Brain microvascular endothelial cell (primary cell): ENCODE data around the gene MAP7D2.
A peak's percentile ranks its signal among the peaks of the same experiment; 100 is the strongest.
"Not testable (repeated sequence)": the region's sequence is repeated elsewhere in the genome, so short reads cannot be mapped to it uniquely, and the experiment has no call there.

Experiments used
- DNase-seq: peaks from one replicate; pipeline ENCODE4 v3.0.0-alpha.2; 2020
- H3K27ac ChIP-seq: fragments of 250-450 bp; sonication (Bioruptor Pico); 2 replicates; pipeline ENCODE4 v1.5.1; 2020; ENCODE audit warnings: mild to moderate bottlenecking, moderate library complexity
- H3K27me3 ChIP-seq: fragments of 250-450 bp; sonication (Bioruptor Pico); replicated peaks from 2 replicates; pipeline ENCODE4 v1.5.1; 2020; ENCODE audit warnings: mild to moderate bottlenecking
- H3K36me3 ChIP-seq: fragments of 250-450 bp; sonication (Bioruptor Pico); replicated peaks from 2 replicates; pipeline ENCODE4 v1.5.1; 2020; ENCODE audit warnings: mild to moderate bottlenecking
- H3K4me3 ChIP-seq: 2 replicates; pipeline ENCODE4 v1.5.1; 2011; ENCODE audit warnings: low read depth, mild to moderate bottlenecking, control low read depth, low read length, moderate library complexity
- CTCF ChIP-seq: IDR thresholded peaks from 2 replicates; pipeline ENCODE4 v1.5.1; 2011; ENCODE audit warnings: low read depth, mild to moderate bottlenecking, moderate library complexity, low read length, control low read depth, inconsistent platforms; ENCODE audit errors: missing control alignments
- in situ Hi-C: cut with HindIII; loops from 2 replicates; pipeline ENCODE4 v1.10.0; 2017; ENCODE audit warnings: low sequenced_read_pairs, low pct_ligation_motif_present

Gene MAP7D2

DNA sequence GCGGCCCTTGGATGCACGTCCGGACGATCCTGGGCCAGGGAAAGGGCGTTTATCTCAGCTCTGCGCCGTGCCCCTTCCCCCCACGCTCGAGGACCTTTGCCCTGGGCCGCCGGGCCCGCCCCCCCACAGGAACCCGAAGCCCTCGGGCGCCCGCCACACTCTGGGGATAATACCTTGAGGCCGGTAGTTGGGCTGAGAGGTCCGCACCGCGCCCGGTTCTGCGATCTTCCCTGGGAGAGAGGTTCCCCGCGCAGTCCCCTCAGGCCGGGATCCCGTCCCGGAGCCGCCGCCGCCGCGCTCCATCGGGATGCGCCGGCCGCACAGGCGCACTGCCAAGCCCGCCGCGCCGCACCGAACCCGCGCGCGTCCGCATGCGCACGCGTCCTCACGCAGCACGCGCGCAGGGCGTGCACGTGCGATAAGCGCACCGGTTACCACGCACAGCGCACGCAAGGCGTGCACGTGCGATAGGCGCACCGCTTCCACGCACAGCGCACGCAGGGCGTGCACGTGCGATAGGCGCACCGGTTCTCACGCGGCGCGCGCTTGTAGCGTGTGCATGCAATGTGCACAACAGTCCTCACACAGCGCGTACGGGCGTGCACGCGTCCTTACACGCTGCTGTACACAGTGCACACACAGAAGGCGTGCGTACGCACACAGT is at the start of gene MAP7D2:
MAP7D2 (minus strand) TSS at position 331 of the 664 bp plus-strand sequence; CDS start at position 303, 28 bp downstream.
- no peak for DNase-seq
- Histone ChIP-seq H3K27ac (no peak within 1 kb of the TSS), H3K27me3 (no peaks in the 10 kb centered on the region), H3K4me3 (peak within 1 kb of the TSS; percentile 41), H3K36me3 (no peaks in the 10 kb centered on the region)
- in situ Hi-C loops, result no loop called here
- no peak for TF ChIP-seq CTCF

DNA sequence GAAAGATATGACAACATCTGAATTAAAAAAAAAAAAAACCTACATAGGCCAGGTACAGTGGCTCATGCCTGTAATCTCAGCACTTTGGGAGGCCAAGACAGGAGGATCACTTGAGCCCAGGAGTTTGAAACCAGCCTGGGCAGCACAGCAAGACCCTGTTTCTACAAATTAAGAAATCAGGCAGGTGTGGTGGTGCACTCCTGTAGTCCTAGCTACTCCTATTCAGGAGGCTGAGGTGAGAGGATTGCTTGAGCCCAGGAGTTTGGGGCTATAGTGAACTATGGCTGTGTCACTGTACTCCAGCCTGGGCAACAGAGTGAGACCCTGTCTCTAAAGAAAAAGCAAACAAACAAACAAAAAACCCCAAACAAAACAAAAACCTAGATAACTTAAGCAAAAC is 45.8 kb upstream of the MAP7D2 start:
- DNase-seq, in situ Hi-C loops: not testable (repeated sequence)

GRCh38 chrX:20159797-20160385 is 43.2 kb upstream of the MAP7D2 start:
- no peak for TF ChIP-seq CTCF
- no peak for DNase-seq
- Histone ChIP-seq H3K4me3 (no peak overlapping the region), H3K27ac (no peak overlapping the region), H3K36me3 (peaks cover 7% of the 10 kb centered on the region), H3K27me3 (no peaks in the 10 kb centered on the region)
- in situ Hi-C loops, result no loop called here

More for the DNA sequence above, 45.8 kb upstream of the MAP7D2 start:
- H3K4me3 ChIP-seq, H3K36me3 ChIP-seq, H3K27ac ChIP-seq, H3K27me3 ChIP-seq: not testable (repeated sequence)

- Histone ChIP-seq H3K4me3 (no peak overlapping the region), H3K36me3 (peaks cover 7% of the 10 kb centered on the region)
- in situ Hi-C loops, result no loop called here
These were observed 35.0 kb upstream of the MAP7D2 start for GRCh38 chrX:20151689-20152088.

DNA sequence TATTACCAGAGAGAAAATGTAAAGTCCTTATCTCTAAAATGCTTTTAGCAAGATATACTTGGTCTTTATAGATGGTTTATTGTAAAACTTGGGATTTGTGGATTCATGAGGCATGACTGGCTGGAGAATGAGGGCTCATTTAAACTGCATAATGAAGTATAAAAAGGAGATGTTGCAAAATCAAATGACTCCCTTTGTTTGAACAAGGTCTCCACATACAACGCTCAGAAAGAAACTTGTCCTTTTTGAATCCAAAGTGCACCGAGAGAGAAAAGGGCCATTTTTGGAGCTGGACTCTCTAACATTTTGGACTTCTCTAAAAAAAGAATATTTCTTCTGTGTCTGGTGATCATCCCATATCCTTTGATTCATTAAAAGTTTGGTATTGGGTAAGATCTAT is 32.6 kb upstream of the MAP7D2 start:
- Histone ChIP-seq H3K27me3 (no peaks in the 10 kb centered on the region), H3K36me3 (no peaks in the 10 kb centered on the region), H3K27ac (no peak overlapping the region), H3K4me3 (no peak overlapping the region)
- in situ Hi-C loops, result no loop called here
- DNase-seq, result no peak
- TF ChIP-seq CTCF, result no peak

More at GRCh38 chrX:20151689-20152088, 35.0 kb upstream of the MAP7D2 start:
- TF ChIP-seq CTCF, result no peak
- H3K27me3 ChIP-seq, result no peaks in the 10 kb centered on the region
- H3K27ac ChIP-seq, result no peak overlapping the region
- DNase-seq, result no peak

DNA sequence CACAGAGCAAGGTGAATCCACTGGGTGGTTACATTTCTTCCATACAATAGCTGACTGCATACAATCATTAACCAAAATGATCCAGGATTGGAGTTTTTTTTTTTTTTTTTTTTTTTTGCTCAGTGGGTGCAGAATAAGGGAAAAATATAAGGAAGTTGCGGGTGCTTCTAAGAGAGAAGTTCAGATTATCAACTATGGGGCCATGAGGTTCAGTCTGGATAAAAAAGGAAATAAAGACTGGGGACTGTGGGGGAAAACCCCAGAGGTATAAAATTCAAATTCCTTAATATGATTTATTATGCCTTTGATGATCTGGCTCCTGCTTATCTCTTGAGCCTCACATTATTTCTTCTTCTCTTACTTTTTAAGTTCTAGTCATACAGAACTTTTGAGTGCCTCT is 30.9 kb upstream of the MAP7D2 start:
- H3K27ac ChIP-seq, result no peak overlapping the region
- in situ Hi-C loops, result no loop called here
- DNase-seq, result no peak
- no peaks in the 10 kb centered on the region for H3K27me3 ChIP-seq
- no peak for TF ChIP-seq CTCF
- H3K4me3 ChIP-seq, result no peak overlapping the region
- H3K36me3 ChIP-seq, result no peaks in the 10 kb centered on the region
